Gastroesophageal sphincter (tissue), 3 donors: ENCODE measurements around the gene ZIC4.

Experiments
- CTCF ChIP-seq, 4 experiments: fragments of 200-600 bp in 2 of 4; fragments of 450-650 bp in 2 of 4; sonication (generic) in 1 of 4; IDR thresholded peaks; one replicate each; pipeline ENCODE4 v1.5.1; 2017 to 2019; ENCODE audit warnings: antibody characterized with exemption in 4 of 4, mild to moderate bottlenecking in 2 of 4, moderate library complexity in 2 of 4
- POLR2A ChIP-seq, 2 donors: fragments of 450-650 bp; IDR thresholded peaks; one replicate each; pipeline ENCODE4 v1.6.1; 2017; ENCODE audit warnings: antibody characterized with exemption in 2 of 2, mild to moderate bottlenecking in 2 of 2, moderate library complexity in 1 of 2
- POLR2AphosphoS5 ChIP-seq: sonication (generic); formaldehyde crosslinking; IDR thresholded peaks from one replicate; pipeline ENCODE4 v1.6.1; 2017; ENCODE audit warnings: antibody characterized with exemption

DNA sequence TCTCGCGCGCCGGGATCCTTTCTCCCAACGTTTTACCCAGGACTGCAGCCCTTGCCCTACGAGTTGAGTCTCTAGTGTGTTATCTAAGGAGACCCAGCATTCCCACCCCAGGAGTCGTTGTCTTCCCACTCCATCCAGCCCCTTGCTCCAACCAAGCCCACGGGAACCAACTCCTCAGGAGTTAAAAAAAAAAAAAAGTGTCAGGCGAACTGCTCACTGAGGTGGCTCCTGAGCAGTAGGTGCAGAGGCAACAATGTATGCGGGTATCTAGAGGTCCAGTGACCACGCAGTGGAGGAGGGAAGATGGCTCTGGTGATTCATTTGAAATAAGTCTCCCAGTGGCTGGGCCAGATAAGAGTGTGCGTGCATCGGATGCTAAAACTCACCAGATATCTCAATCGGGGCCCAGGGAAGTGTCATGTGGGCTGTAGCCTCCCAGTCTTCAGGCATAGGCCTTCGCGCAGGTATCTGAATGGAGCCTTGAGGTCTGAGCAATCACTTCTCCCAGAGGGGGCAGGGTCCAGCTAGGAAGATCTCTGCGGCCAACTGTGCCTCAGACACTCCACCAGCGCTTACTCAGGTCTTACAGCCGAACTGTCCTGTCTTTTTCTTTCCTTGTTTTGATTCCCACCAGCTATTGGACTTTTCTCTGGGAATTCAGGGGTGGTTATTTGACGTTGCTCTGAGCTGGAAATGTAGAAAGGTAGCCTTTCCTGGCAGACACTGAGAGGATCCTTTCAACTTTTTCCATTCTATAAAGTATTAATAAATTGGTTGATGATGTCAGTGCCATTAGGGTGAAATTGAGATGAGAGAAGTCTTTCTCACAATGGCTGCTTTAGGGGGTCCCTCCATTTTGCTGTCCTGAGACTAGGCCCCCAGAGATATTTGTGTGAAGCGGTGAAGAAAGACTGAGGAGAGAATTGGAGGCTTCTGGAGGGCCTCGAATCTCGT is 21.0 kb downstream of the ZIC4 start:
- TF ChIP-seq POLR2AphosphoS5 (no peak), CTCF (IDR thresholded peaks at IDR 0.05) (no peak), POLR2A (IDR thresholded peaks at IDR 0.05) (no peak)
